Stimulated activated CD4-positive, alpha-beta T cell treated with anti-CD3 and anti-CD28 coated beads, Interleukin-15, amount 100 ng/mL, for 24 hours (primary cell): ENCODE measurements around the gene GLT8D2.

Source experiments
- DNase-seq: peaks from one replicate; pipeline ENCODE4 v3.0.0-alpha.2; 2020

GLT8D2 gene

DNA sequence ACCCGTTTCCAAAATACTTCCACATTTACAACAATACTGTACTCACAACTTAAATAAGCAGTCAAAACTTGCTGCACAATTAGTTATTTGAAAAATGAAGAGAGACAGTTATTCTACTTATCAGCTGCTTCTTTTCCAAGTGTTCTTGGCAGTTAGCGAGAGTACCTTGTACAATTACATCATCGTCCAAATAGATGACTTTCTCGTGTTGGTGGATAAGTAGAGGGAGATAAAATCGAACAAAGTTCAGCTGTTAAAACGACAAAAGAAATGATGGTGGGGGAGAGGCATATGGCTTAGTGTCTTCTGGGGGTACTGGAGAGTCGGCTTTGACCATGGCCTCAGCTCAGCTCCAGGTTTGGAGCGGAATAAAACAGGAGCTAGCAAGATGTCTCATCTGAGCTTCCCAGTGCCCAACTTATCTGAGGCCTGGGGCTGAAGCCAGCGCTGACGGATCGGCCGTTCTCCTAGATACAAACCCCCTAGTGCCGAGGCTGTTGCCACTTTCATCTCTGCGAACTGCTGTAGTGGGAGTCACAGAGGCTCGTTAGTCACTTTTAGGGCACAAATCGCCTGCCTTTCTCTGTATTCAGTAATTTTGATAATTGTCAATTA lies 52.6 kb downstream of the GLT8D2 start:
- no peak for DNase-seq

DNA sequence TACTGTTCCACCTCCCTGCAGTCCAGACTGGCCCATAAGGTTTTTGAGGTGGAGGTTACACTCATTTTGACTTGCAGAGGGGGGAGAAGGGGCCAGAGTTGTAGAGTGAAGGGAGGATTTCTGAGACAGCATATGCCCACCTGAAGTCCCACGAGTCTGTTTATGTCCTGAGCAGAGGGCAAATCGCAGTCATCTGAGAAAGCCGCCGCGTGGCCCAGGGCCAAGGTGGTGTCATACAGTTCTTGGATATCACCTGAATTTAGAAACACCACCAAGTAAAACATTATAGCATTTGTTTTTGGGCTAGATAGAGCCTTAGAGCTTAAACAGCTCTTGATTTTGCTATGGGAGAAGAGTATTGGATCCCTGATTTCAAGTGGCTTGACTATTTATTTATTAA lies 53.4 kb downstream of the GLT8D2 start:
- no peak for DNase-seq

DNA sequence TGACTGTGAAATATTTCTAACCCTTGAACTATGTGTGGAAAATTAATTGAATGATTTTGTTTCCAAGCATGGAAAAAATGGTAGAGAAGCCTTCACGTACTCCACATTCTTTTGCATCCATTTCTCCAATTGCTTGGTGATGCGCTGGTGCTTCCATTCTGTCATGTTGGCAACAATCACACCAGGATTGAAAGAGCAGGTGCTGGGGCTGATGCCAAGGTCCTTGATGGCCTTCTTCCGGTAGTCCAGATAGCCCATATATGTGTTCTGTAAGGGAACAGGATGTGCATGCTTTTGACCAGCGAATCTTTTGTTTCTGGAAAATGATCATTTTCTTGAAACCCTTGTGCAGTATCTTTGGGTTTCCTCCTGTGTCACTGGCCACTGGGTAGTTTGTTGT lies 55.8 kb downstream of the GLT8D2 start:
- DNase-seq = no peak

DNA sequence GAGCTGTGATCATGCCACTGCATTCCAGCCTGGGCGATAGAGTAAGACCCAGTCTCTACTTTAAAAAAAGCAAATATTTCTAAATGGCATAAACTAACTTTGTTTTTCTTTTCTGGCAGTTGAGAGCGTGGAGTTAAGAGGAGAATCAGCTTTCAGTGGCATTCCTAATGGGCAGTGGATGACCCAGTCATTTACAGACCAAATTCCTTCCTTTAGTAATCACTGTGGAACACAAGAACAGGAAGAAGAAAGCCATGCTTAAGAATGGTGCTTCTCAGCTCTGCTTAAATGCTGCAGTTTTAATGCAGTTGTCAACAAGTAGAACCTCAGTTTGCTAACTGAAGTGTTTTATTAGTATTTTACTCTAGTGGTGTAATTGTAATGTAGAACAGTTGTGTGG lies 63.2 kb downstream of the GLT8D2 start:
- DNase-seq = no peak

DNA sequence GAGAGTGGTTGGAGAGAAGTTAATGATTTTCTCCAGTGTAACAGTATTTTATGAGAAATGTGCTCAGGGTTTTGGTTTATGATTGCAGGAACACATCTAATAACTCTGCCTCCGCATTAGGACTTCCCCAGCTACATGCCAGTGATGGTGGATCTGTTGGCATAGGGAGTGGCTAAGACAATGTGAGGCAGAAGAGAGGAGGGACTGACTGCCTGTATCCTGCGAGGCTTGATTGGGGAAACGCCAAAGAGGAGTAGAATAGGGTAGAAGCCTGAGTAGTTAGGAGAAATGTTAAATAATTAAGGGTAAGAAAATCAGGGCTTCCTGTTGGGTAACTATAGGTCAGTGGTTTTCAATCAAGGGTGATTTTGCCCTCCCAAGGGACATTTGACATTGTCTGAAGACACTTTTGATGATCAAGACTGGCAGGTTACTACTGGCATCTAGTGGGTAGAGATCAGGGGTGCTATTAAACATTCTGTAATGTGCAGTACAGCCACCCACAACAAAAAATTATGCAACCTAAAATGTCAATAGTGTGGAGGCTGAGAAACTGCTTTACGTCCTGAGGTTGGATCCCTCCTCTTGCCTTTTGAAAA lies 71.5 kb downstream of the GLT8D2 start:
- DNase-seq = no peak

DNA sequence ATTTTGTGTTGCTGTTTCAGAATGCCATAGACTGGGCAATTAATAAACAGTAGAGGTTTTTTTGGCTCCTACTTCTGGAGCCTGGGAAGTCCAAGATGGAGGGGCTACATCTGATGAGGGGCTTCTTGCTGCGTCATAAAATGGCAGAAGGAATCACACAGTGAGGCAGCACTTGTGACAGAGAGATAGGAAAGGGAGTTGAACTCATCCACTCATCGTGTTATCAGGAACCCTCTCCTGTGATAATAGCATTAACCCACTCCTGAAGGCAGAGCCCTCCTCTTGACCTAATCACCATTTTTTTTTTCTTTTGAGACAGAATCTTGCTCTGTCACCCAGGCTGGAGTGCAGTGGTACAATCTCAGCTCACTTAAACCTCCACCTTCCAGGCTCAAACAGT lies 74.6 kb downstream of the GLT8D2 start:
- no peak for DNase-seq

DNA sequence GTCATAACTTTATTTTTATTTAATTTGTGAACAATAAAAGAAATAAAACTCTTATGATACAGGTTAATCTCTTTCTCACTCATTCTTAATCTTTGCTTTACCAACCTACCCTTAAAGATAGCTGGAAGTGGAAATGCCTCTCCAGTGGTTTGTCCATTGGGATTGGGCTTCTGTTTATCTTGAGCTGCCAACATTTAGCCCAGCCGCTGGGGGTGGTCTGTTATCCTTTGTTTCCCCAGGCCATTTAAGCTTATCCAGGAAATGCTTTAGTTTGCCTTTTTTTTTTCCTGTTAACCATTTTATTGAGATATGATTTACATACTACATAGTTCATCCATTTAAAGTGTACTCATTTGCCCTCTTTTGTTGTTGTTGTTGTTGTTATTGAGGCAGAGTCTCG lies 76.1 kb downstream of the GLT8D2 start:
- DNase-seq = no peak

DNA sequence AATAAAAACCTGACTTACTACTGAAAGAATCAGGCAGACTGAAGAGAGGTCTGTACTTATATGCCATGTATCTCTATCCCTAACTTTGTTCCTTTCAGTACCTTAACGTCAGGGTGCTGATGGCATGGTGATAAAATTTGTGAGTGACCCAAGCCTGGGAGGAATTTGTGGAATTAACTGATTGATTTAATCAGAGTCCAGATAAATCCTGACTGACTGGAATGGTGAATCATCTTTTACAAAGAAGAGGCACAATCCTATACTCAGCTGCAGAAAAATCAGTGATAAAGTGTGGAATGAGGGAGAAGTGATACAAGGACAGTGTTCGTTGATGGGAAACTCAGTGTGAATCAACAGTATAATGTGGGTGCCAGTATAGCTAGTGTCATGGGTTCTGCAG lies 80.6 kb downstream of the GLT8D2 start:
- DNase-seq = no peak

DNA sequence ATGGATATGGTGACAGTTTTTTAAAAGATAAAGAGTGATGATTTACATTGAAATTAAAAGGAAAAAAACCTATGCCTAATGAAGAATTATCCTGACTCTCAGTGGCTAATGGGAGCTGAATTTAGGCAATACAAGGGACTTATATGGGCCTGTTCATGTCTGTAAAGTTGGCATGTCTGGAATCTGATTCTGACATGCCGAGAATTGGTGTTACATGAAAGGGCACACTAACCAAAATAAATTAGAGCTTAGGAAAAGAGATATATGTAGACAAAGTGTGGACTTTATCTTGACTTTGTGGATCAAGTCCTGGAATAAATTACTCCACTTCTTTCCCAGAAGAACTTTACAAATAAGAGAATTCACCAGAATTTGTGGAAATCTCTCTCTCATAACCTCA lies 83.3 kb downstream of the GLT8D2 start:
- DNase-seq = no peak

DNA sequence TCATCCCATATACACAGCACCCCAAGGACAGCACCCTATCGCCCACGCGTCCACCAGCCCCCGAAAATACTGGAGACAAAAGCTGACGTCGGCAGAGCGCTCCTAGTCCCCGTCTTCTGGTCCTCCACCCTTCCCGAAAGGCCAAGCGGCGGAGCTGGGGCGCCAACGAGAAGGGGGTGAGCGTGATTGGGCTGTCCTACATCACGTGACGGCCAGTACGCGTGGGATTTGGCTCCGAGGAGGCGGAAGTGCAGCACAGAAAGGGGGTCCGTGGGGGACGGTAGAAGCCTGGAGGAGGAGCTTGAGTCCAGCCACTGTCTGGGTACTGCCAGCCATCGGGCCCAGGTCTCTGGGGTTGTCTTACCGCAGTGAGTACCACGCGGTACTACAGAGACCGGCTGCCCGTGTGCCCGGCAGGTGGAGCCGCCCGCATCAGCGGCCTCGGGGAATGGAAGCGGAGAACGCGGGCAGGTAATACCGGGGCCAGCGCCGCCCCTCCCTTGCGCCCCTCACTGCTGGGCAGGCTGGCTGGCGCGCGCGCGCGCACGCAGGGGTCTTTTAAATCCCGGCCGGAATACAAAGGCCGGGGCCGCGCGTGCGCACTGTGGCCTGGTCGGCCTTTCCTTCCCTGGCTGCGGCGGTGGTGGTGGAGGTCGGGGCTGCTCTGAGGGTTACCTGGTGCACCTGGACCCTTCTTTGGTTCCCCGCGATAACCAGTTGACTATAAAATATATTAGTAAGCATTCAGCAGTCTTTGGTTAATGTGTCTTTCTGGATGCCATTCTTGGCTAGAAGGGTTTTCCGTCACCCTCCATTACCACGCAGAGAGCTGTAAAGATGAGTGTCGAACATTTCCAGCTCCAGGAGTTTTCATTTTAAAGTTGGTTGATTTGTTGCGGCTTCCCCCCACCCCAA lies 84.1 kb downstream of the GLT8D2 start, which contains the start of gene TDG:
Gene TDG, plus strand, starts transcription at position 283 of the 915 bp plus-strand sequence. Its CDS starts 166 bp downstream, at position 449.
- peak; percentile 98 for DNase-seq

DNA sequence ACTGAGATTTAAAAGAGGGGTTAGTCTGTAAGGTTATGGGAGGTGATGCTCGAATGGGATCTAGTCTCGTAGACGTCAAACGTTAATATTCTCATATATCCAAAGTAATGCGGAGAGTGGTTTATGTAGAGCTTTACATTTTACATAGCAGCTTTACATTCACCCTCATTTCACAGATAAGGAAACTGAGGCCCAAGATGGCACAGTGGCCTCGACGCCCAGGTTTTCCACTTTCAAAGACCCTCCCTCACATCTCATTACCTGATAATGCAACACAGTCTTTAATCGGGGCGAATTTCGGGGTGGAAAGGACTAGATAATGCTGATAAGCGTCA lies 84.8 kb downstream of the GLT8D2 start:
- no peak for DNase-seq

DNA sequence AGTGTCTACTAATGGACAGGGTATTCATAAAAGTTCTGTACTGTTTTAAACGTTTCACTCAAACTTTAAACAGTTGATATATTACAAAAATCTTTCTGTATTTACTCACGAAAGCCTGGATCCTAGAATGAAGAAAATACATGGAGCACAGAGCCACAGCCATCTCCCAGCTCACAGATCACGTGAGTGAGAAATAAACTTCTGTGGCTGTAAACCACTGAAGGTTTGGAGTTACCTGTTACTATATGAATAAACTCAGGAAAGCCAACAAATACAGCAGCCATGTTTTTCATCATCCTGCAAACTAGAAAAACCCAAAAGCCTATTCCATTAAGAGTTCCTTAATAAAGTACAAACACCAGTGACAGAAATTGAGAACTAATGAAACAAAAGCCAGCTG lies 85.2 kb downstream of the GLT8D2 start:
- no peak for DNase-seq

DNA sequence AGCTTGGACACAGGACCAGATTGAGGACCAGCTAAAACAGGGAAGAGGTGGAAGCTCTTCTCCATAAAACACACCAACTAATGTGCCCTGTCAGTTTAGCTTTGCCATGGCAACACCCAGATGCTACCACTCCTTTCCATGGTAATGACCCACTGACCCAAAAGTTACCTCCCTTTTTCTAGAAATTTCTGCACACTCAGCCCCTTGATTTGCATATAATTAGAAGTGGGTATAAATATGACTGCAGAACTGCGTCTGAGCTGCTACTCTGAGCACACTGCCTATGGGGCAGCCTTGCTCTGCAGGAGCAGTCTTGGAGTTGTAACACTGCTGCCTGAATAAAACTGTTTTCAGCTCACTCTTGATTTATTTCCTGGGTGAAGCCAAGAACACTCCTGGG lies 87.5 kb downstream of the GLT8D2 start:
- DNase-seq = no peak

DNA sequence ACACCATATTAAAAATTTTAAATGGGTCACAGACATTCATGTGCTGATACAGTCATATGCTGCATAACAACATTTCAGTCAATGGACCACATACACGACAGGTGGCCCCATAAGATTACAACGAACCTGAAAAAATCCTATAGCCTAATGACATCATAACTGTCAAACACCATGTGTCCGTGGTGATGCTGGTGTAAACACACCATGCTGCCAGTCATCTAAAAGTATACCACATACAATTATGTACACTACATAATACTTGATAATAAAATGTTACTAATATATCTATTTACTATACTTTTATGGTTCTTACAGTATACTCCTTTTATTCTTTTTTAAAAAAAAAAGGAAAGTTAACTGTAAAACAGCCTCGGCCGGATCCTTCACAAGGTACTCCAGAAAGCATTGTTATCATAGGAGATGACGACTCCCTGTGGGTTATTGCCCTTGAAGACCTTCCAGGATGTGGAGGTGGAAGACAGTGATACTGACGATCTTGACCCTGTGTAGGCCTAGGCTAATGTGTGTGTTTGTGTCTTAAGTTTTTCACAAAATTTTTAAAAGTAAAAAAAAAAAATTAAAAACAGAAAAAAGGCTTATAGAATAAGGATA lies 89.3 kb downstream of the GLT8D2 start:
- DNase-seq = no peak

DNA sequence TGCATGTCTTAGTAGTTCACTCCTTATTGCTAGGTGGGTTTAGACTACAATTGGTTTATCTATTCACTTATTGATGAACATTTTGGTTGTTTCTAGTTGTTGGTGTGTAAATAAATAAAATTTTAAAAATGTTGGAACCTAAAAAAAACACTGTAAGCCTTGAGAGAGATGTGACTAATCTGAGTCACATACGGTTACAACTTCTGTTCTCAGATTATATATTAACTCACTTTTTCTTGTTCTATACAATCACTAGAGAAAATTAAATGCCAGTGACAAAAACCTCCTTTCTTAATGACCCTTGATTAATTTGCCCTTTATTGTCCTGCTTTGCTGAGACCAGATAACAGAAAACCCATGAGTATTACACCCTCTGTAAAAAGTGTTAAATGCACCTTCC lies 91.4 kb downstream of the GLT8D2 start:
- DNase-seq = no peak

DNA sequence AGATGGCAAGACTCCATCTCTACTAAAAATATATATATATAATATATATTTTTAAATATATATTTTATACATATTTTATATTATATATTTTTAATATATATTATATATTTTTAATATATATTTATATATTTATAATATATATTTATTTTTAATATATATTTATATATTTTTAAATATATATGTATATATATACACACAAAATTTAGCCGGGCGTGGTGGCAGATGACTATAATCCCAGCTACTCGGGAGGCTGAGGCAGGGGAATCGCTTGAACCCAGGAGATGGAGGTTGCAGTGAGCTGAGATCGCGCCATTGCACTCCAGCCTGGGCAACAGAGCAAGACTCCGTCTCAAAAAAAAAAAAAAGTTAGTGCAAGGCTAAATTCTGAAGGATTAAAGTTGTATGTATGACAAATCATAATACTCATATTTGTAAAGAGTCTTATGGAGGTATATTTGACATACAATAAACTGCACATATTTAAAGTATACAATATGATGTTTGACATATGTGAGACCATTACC lies 92.1 kb downstream of the GLT8D2 start:
- DNase-seq = no peak

DNA sequence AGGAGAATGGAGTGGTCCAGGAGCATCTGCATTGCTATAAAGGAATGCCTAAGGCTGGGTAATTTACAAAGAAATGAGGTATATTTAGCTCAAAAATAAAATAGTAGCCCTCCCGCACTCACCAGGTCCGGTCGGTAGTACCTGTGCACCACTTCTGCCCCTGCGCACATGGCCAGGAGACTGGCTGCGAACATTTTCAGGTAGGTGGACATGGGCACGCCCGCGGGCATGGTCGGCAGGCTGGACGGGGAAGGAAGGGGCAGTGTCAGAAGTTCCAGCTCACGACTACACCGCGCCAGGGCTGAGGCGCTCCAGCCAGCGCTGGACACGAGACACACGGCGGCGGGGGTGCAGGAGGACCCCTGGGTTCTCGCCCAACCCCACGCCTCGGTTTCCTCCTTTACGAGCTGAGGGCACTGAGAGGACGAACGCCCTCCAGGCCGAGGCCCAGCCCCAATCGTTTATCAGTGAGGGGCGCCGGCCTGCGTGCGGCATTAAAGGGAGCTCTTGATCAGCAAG lies 93.4 kb downstream of the GLT8D2 start:
- no peak for DNase-seq

DNA sequence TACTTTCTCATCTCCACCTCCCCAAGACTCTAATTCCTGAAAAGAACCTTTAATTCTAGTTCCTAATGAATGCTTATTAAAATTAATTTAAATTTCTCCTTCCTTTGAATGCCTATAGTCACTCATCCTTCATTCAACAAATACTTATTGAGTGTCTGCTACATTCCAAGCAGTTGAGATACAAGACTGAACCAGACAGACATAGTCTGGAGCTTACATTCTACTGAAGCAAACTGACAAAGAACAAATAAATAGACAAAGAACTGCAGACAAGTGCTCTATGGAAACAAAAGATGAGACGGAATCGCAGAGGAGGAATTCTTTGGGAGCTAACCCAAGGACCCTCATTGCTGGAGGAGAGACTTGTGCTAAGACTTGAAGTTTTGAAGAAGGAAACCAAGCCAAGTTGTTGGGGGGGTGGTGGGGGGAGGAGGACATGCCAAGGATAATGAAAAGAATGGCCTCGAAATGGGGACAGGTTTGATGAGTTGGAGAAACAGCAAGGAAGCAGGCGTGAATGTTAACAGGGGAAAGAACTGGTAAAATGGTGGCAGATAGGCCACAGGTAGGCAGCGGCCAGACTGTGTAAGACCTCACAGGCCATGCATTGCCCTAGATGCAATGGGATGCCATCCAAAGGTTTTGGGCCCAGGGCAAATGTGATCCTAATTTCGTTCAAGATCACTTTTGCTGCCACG lies 94.0 kb downstream of the GLT8D2 start:
- DNase-seq = no peak

DNA sequence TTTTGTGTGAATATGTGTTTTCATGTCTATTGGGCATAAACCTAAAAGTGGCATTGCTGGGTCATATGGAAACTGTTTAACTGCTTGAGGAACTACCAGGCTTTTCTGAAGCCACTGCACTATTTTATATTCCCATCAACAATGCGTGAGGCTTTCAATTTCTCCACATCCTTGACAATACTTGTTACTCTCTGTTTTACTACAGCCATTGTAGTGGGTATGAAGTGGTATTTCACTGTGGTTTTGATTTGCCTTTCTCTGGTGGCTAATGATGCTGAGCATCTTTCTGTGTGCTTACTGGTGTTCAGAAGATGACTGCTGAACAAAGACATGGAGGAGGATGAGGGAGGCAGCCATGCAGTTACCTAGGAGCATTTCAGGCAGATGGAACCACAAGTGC lies 97.5 kb downstream of the GLT8D2 start:
- DNase-seq = no peak

DNA sequence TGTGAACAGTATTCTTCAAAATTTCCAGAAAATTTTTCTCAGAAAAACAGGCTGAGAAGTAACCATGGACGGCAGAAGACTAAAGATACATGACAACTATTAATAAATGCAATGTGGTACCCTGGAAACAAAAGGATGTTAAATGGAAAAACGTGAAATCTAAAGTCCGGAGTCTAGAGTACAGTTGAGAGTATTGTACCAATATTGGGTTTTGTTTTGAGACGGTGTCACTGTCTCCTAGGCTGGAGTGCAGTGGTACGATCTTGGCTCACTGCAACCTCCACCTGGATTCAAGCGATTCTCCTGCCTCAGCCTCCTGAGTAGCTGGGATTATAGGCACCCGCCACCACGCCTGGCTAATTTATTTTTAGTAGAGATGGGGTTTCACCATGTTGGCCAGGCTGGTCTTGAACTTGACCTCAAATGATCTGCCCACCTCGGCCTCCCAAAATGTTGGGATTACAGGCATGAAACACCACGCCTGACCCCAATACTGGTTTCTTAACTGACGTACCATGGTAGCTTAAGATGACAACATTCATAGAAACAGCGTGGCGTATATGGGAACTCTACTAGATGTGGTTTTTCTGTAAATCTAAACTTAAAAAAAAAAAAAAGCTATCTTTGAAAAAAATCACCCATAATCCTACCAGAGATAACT lies 101.1 kb downstream of the GLT8D2 start:
- no peak for DNase-seq

DNA sequence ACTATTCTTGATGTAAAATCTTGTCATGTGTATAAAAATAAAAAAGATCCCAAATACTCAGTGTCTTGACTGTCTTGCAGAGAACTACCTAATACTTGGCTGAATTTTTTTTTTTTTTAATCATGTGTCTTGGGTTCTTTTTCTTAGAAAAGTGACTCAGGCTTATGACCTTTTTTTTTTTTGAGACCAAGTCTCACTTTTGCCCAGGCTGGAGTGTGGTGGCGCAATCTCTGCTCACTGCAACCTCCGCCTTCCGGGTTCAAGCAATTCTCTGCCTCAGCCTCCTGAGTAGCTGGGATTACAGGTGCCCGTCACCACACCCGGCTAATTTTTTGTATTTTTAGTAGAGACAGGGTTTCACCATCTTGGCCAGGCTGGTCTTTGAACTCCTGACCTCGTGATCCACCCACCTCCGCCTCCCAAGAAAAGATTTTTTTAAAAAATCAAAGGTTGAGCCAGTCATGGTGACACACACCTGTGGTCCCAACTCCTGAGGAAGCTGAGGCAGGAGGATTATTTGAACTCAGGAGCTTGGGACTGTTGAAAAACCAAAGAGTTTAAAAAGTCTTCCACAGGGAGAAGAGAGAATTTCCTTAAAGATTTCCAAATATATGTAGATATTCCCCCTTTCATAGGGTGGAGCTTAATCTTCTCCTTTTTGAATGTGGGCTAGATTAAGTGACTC lies 102.0 kb downstream of the GLT8D2 start:
- no peak for DNase-seq
